SK-N-SH (cell line): ENCODE results near the gene C10orf120. TPM values are rescaled to one million over a fixed set of nuclear protein-coding genes. Genes with fewer than 3 reads are reported as not detected.

Experiments
- CTCF ChIA-PET: fragments of 300-600, 350-600 bp; formaldehyde crosslinking; extraction: SDS; loops from one replicate; lab custom pipeline; 2021; lab: Yijun Ruan, JAX
- POLR2A ChIA-PET: fragments of 350-600 bp; sonication (Branson Sonifier 250); formaldehyde crosslinking; extraction: SDS; loops from one replicate; lab custom pipeline; 2020; ENCODE audit warnings: antibody characterized with exemption, inconsistent platforms; lab: Yijun Ruan, JAX
- DNase-seq: peaks from one replicate; pipeline ENCODE4 v3.0.0; 2012
- H2AFZ ChIP-seq: fragments of 200-600 bp; sonication (generic); 2 replicates; pipeline ENCODE4 v1.8.1; 2016; ENCODE audit warnings: antibody characterized with exemption, mild to moderate bottlenecking, low read depth
- H3F3A ChIP-seq: fragments of 200-600 bp; sonication (generic); replicated peaks from 2 replicates; pipeline ENCODE3; 2016; ENCODE audit warnings: antibody characterized with exemption, mild to moderate bottlenecking; ENCODE audit not compliant: insufficient read depth
- H3K27ac ChIP-seq, 2 experiments: fragments of 200-500 bp in 1 of 2; fragments of 200-600 bp in 1 of 2; sonication (Bioruptor generic) in 1 of 2; sonication (generic), shearing (Covaris generic) in 1 of 2; 2 replicates each; pipeline versions ENCODE4 v1.5.1 to v1.6.1; 2014 to 2016; ENCODE audit warnings: low read depth in 2 of 2, inconsistent platforms in 1 of 2, low read length in 1 of 2, mild to moderate bottlenecking in 1 of 2, mixed read lengths in 1 of 2
- H3K27me3 ChIP-seq: fragments of 200-600 bp; sonication (generic), shearing (Covaris generic); 2 replicates; pipeline ENCODE4 v1.6.1; 2016; ENCODE audit warnings: mixed run types; ENCODE audit not compliant: insufficient read depth
- H3K36me3 ChIP-seq, 2 experiments: fragments of 200-500 bp in 1 of 2; fragments of 200-600 bp in 1 of 2; sonication (Bioruptor generic) in 1 of 2; sonication (generic) in 1 of 2; replicated peaks in 1 of 2; 2 replicates each; pipeline versions ENCODE3 to v1.5.1; 2014 to 2016; ENCODE audit warnings: low read length in 1 of 2, mild to moderate bottlenecking in 1 of 2; ENCODE audit not compliant: insufficient read depth in 2 of 2, control insufficient read depth in 1 of 2
- H3K4me1 ChIP-seq, 2 experiments: fragments of 200-500 bp in 1 of 2; fragments of 200-600 bp in 1 of 2; sonication (Bioruptor generic) in 1 of 2; sonication (generic), shearing (Covaris generic) in 1 of 2; 2 replicates each; pipeline versions ENCODE4 v1.5.1 to v1.6.1; 2014 to 2016; ENCODE audit warnings: low read depth in 1 of 2, low read length in 1 of 2, mixed run types in 1 of 2; ENCODE audit not compliant: insufficient read depth in 2 of 2, control insufficient read depth in 1 of 2
- H3K4me2 ChIP-seq: fragments of 200-600 bp; sonication (generic), shearing (Covaris generic); 2 replicates; pipeline ENCODE4 v1.6.1; 2017; ENCODE audit warnings: mixed run types
- H3K4me3 ChIP-seq, 2 experiments: fragments of 200-500 bp in 1 of 2; fragments of 200-600 bp in 1 of 2; sonication (Bioruptor generic) in 1 of 2; sonication (generic), shearing (Covaris generic) in 1 of 2; 2 replicates each; pipeline versions ENCODE4 v1.5.1 to v1.8.1; 2014 to 2016; ENCODE audit warnings: low read depth in 2 of 2, inconsistent platforms in 1 of 2, low read length in 1 of 2, mild to moderate bottlenecking in 1 of 2, mixed read lengths in 1 of 2, moderate library complexity in 1 of 2
- H3K79me2 ChIP-seq: fragments of 200-600 bp; sonication (generic); 2 replicates; pipeline ENCODE4 v1.8.1; 2017; ENCODE audit warnings: mild to moderate bottlenecking; ENCODE audit not compliant: insufficient read depth
- H3K9ac ChIP-seq: fragments of 200-600 bp; sonication (generic); 2 replicates; pipeline ENCODE4 v1.6.1; 2017; ENCODE audit warnings: mixed run types
- H3K9me2 ChIP-seq: fragments of 200-600 bp; sonication (generic); 2 replicates; pipeline ENCODE4 v1.6.1; 2017; ENCODE audit warnings: mixed run types
- H3K9me3 ChIP-seq: fragments of 200-600 bp; sonication (generic); 2 replicates; pipeline ENCODE4 v1.6.1; 2017; ENCODE audit warnings: mixed run types, mild to moderate bottlenecking, moderate library complexity
- H4K20me1 ChIP-seq: fragments of 200-600 bp; sonication (generic); 2 replicates; pipeline ENCODE4 v1.6.1; 2017; ENCODE audit warnings: mild to moderate bottlenecking, mixed run types; ENCODE audit not compliant: insufficient read depth
- EP300 ChIP-seq, 2 experiments: IDR thresholded peaks; 2 replicates each; pipeline versions ENCODE4 v1.4.0 to v1.6.1; 2012; ENCODE audit warnings: borderline replicate concordance in 1 of 2, low read depth in 1 of 2, low read length in 1 of 2
- EZH2phosphoT487 ChIP-seq: fragments of 200-600 bp; sonication (generic); IDR thresholded peaks from 2 replicates; pipeline ENCODE4 v1.6.1; 2017; ENCODE audit warnings: low read depth, mixed run types, mild to moderate bottlenecking, antibody characterized with exemption, moderate library complexity, borderline replicate concordance
- FOXJ3 ChIP-seq: sonication (generic); formaldehyde crosslinking; IDR thresholded peaks from 2 replicates; pipeline ENCODE4 v1.5.1; 2020; ENCODE audit warnings: mild to moderate bottlenecking, missing genetic modification reagents
- FOXM1 ChIP-seq: IDR thresholded peaks from 2 replicates; pipeline ENCODE4 v1.4.0; 2012; ENCODE audit warnings: low read depth, mild to moderate bottlenecking
- GABPA ChIP-seq: IDR thresholded peaks from 2 replicates; pipeline ENCODE4 v1.4.0; 2012; ENCODE audit warnings: low read depth, mild to moderate bottlenecking
- JUND ChIP-seq: IDR thresholded peaks from 2 replicates; pipeline ENCODE4 v1.4.0; 2012
- MEF2A ChIP-seq: IDR thresholded peaks from 2 replicates; pipeline ENCODE4 v1.4.0; 2012; ENCODE audit warnings: low read depth, borderline replicate concordance
- NRF1 ChIP-seq: IDR thresholded peaks from 2 replicates; pipeline ENCODE4 v1.6.1; 2012; ENCODE audit warnings: low read depth, mild to moderate bottlenecking, low read length
- SIN3A ChIP-seq: IDR thresholded peaks from 2 replicates; pipeline ENCODE4 v1.6.1; 2012; ENCODE audit warnings: low read depth, mild to moderate bottlenecking, low read length, moderate library complexity, borderline replicate concordance
- YY1 ChIP-seq: IDR thresholded peaks from 2 replicates; pipeline ENCODE4 v1.4.0; 2012; ENCODE audit warnings: low read depth, mild to moderate bottlenecking
- WGBS: methylation state at CpG from one replicate; pipeline ENCODE4 v1.1.6; 2017; ENCODE audit warnings: low lambda C conversion rate; 5-methylcytosine and 5-hydroxymethylcytosine counted together
- polyA plus RNA-seq, 3 experiments: library from polyadenylated mRNA; depleted of rRNA; stranded (reverse); fragments of >200 nt; gene quantifications; 2 replicates each; pipeline ENCODE4 v1.2.3, GENCODE V29; 2012
- TF ChIP-seq, protein P1 (sequence below): IDR thresholded peaks from 2 replicates; pipeline ENCODE4 v1.4.0; 2012; ENCODE audit warnings: low read depth, borderline replicate concordance
- TF ChIP-seq, protein P2 (sequence below): IDR thresholded peaks from 2 replicates; pipeline ENCODE4 v1.4.0; 2012; ENCODE audit warnings: low read depth, borderline replicate concordance
- TF ChIP-seq, protein P3 (sequence below): IDR thresholded peaks from 2 replicates; pipeline ENCODE4; 2012
- TF ChIP-seq, protein P4 (sequence below): fragments of 200-600 bp; sonication (generic); IDR thresholded peaks from 2 replicates; pipeline ENCODE4 v1.6.1; 2017; ENCODE audit warnings: antibody characterized with exemption, mild to moderate bottlenecking, moderate library complexity
- TF ChIP-seq, protein P5 (sequence below): fragments of 150-350 bp; IDR thresholded peaks from 2 replicates; pipeline ENCODE4 v1.6.1; 2017; ENCODE audit warnings: antibody characterized with exemption, low read length, low read depth, borderline replicate concordance
- TF ChIP-seq, protein P6 (sequence below): IDR thresholded peaks from 2 replicates; pipeline ENCODE4 v1.6.1; 2012; ENCODE audit warnings: mild to moderate bottlenecking, low read depth, low read length, moderate library complexity

The C10orf120 gene
- polyA plus RNA-seq, 1 of the 3 experiments (the other 2 are of a cell fraction): not detected

DNA sequence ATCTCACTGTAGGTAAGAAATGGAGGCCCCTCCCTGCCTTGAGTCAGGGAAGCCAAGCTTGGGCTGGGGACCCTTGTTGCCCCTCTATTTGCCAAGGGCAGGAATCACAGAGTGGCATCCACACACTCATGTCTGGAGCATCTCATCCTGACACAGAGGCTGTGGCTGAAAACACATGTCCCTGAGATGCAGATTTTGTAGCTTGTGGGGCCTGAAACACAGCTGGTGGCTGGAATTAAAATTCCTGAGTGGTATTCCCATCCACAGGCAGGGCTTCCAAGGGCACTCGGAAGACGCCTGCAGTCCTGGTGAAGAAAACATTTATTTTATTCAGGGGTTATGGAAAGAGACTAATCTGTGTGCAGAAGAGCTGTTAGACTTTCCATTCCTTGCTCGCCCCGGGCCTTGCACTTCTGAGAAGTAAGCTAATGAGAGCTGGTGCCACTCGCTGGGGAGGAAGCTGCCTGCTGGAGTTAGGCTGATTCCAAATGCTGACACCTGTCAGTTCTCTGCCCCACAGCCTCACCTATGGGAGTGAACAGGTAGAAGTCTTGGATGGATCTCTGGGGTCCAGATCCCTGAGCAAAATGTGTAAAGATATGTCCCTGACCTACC is 36.0 kb downstream of the C10orf120 start:
- H3K9me2 ChIP-seq: no peaks in the 10 kb centered on the region
- H3K9ac ChIP-seq: no peak overlapping the region
- H3K9me3 ChIP-seq: no peaks in the 10 kb centered on the region
- no peaks in the 10 kb centered on the region; the same call in 1 of the 2 replicates for H3K27me3 ChIP-seq
- H3K27ac ChIP-seq: no peak overlapping the region
- H3K79me2 ChIP-seq: no peaks in the 10 kb centered on the region
- H2AFZ ChIP-seq: no peak overlapping the region
- no peaks in the 10 kb centered on the region for H3F3A ChIP-seq
- H4K20me1 ChIP-seq: no peaks in the 10 kb centered on the region
- H3K4me2 ChIP-seq: no peak overlapping the region
- TF ChIP-seq NRF1 (no peak), FOXJ3 (no peak), JUND (no peak), EZH2phosphoT487 (no peak)
- TF ChIP-seq, protein P1, sequence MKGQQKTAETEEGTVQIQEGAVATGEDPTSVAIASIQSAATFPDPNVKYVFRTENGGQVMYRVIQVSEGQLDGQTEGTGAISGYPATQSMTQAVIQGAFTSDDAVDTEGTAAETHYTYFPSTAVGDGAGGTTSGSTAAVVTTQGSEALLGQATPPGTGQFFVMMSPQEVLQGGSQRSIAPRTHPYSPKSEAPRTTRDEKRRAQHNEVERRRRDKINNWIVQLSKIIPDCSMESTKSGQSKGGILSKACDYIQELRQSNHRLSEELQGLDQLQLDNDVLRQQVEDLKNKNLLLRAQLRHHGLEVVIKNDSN: no peak
- WGBS: 38% methylated on average over 5 of the region's 5 CpGs
- H3K4me3 ChIP-seq: no peak overlapping the region
- H3K36me3 ChIP-seq: no peaks in the 10 kb centered on the region
- no peaks in the 10 kb centered on the region for H3K4me1 ChIP-seq
- DNase-seq: no peak
- ChIA-PET CTCF (interaction anchor here (0.9 to 4.5 kb wide), 3 partner anchors 14 to 365 kb away, joined by 3 to 19 read pairs (median 3); no protein-coding TSS in a partner anchor), POLR2A (no interaction called here)

DNA sequence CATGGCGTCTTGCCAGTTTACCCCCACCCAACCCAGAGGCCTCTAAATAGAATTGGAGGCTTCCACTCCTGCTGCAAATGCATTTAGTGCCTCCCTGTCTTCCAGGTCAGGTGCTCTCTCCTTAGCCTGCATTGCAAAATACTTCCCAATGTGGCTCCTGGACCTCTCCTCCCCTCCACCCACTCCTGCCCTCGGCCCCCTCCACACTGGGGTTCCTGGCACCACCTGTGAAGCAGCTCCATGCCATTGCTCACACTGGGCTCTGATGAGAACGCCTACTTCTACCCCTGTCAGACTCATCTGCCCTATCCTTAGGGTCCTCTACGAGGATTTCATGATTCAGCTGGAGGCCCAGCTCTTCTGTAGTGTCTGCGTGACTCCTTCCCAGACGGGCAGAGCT is 37.4 kb downstream of the C10orf120 start:
- WGBS: 13% methylated on average over 6 of the region's 6 CpGs
- Histone ChIP-seq H3K4me1 (peaks cover 0 to 3% of the 10 kb centered on the region in 2 experiments; a peak in 1 of 4 replicates), H3K27me3 (no peaks in the 10 kb centered on the region; the same call in 1 of the 2 replicates), H3K36me3 (no peaks in the 10 kb centered on the region), H3K9me2 (no peaks in the 10 kb centered on the region), H3K9me3 (no peaks in the 10 kb centered on the region), H3K4me3 (no peak overlapping the region), H3K4me2 (no peak overlapping the region), H3K9ac (no peak overlapping the region), H3K27ac (no peak overlapping the region), H4K20me1 (no peaks in the 10 kb centered on the region), H3K79me2 (no peaks in the 10 kb centered on the region), H3F3A (no peaks in the 10 kb centered on the region), H2AFZ (no peak overlapping the region)
- POLR2A ChIA-PET: no interaction called here
- DNase-seq: no peak
- CTCF ChIA-PET: interaction anchor here (4.5 kb wide), 1 partner anchor 13 kb away, joined by 19 read pairs; no protein-coding TSS in a partner anchor
- TF ChIP-seq FOXM1 (no peak), EP300 (IDR thresholded peaks at IDR 0.05; ENCODE audit: borderline replicate concordance in 1 of 2, low read depth in 1 of 2, low read length in 1 of 2) (no peak), SIN3A (no peak), MEF2A (no peak), YY1 (no peak), GABPA (no peak)
- TF ChIP-seq, protein P2, sequence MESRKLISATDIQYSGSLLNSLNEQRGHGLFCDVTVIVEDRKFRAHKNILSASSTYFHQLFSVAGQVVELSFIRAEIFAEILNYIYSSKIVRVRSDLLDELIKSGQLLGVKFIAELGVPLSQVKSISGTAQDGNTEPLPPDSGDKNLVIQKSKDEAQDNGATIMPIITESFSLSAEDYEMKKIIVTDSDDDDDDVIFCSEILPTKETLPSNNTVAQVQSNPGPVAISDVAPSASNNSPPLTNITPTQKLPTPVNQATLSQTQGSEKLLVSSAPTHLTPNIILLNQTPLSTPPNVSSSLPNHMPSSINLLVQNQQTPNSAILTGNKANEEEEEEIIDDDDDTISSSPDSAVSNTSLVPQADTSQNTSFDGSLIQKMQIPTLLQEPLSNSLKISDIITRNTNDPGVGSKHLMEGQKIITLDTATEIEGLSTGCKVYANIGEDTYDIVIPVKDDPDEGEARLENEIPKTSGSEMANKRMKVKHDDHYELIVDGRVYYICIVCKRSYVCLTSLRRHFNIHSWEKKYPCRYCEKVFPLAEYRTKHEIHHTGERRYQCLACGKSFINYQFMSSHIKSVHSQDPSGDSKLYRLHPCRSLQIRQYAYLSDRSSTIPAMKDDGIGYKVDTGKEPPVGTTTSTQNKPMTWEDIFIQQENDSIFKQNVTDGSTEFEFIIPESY: no peak
- TF ChIP-seq, protein P3, sequence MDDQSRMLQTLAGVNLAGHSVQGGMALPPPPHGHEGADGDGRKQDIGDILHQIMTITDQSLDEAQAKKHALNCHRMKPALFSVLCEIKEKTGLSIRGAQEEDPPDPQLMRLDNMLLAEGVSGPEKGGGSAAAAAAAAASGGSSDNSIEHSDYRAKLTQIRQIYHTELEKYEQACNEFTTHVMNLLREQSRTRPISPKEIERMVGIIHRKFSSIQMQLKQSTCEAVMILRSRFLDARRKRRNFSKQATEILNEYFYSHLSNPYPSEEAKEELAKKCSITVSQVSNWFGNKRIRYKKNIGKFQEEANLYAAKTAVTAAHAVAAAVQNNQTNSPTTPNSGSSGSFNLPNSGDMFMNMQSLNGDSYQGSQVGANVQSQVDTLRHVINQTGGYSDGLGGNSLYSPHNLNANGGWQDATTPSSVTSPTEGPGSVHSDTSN: no peak
- TF ChIP-seq, protein P4, sequence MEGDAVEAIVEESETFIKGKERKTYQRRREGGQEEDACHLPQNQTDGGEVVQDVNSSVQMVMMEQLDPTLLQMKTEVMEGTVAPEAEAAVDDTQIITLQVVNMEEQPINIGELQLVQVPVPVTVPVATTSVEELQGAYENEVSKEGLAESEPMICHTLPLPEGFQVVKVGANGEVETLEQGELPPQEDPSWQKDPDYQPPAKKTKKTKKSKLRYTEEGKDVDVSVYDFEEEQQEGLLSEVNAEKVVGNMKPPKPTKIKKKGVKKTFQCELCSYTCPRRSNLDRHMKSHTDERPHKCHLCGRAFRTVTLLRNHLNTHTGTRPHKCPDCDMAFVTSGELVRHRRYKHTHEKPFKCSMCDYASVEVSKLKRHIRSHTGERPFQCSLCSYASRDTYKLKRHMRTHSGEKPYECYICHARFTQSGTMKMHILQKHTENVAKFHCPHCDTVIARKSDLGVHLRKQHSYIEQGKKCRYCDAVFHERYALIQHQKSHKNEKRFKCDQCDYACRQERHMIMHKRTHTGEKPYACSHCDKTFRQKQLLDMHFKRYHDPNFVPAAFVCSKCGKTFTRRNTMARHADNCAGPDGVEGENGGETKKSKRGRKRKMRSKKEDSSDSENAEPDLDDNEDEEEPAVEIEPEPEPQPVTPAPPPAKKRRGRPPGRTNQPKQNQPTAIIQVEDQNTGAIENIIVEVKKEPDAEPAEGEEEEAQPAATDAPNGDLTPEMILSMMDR: no peak
- TF ChIP-seq, protein P5, sequence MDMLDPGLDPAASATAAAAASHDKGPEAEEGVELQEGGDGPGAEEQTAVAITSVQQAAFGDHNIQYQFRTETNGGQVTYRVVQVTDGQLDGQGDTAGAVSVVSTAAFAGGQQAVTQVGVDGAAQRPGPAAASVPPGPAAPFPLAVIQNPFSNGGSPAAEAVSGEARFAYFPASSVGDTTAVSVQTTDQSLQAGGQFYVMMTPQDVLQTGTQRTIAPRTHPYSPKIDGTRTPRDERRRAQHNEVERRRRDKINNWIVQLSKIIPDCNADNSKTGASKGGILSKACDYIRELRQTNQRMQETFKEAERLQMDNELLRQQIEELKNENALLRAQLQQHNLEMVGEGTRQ: no peak
- TF ChIP-seq, protein P6, sequence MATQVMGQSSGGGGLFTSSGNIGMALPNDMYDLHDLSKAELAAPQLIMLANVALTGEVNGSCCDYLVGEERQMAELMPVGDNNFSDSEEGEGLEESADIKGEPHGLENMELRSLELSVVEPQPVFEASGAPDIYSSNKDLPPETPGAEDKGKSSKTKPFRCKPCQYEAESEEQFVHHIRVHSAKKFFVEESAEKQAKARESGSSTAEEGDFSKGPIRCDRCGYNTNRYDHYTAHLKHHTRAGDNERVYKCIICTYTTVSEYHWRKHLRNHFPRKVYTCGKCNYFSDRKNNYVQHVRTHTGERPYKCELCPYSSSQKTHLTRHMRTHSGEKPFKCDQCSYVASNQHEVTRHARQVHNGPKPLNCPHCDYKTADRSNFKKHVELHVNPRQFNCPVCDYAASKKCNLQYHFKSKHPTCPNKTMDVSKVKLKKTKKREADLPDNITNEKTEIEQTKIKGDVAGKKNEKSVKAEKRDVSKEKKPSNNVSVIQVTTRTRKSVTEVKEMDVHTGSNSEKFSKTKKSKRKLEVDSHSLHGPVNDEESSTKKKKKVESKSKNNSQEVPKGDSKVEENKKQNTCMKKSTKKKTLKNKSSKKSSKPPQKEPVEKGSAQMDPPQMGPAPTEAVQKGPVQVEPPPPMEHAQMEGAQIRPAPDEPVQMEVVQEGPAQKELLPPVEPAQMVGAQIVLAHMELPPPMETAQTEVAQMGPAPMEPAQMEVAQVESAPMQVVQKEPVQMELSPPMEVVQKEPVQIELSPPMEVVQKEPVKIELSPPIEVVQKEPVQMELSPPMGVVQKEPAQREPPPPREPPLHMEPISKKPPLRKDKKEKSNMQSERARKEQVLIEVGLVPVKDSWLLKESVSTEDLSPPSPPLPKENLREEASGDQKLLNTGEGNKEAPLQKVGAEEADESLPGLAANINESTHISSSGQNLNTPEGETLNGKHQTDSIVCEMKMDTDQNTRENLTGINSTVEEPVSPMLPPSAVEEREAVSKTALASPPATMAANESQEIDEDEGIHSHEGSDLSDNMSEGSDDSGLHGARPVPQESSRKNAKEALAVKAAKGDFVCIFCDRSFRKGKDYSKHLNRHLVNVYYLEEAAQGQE: no peak
